Measurements from ENCODE around the gene PEX6.

The PEX6 gene

GRCh38 chr6:42935322-42935721 is 43.7 kb downstream of the PEX6 start:
- no peak for DNase-seq
- ATAC-seq, result no peak

- ATAC-seq (no peak), DNase-seq (no peak)
These were observed 45.8 kb downstream of the PEX6 start for GRCh38 chr6:42933205-42933604.

DNA sequence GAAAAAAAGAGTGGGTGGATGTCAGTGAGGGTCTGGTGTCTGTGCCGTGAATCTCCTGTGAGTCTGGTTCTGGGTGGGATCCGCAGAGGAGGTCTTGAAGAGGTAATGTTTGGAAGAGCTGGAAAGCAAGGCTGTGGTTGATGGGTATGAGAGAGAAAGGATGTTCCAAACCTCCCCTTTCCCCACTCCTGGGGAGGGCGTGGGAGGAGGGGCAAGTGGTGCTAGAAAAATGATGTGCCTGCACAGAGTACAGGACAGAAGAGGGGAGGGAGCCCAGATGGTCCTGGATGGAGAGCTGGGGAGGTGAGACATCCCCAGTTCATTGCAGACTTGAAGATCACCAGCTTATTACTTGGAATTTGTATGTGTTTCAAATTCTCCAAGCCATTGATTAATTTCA is 46.6 kb downstream of the PEX6 start:
- ATAC-seq (no peak), DNase-seq (no peak)

DNA sequence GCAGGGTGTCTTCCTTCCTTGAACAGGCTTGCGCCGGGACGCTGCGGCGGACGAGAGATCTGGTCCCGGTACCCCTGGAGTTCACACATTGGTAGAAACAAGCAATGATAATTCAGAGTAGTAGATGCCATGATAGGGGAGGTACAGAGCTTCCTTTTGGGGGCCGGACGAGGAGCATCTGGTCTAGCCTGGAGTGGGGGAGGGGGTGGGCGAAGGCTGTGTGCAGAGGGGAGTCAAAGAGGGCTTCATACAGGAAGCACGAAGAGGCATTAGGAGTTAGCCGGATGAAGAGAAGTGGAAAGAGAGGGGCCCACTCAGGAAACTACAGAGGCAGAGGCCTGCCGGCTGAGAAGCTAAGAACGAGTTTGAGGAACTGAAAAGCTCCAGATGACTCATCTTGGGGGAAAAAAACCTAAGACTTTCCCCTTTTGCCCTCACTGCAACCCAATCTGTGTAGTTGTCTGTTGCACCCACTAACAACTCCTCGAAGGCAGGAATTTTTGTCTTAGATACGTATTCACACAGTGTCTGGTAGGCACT is 49.1 kb downstream of the PEX6 start:
- DNase-seq, result peak; percentile 75

DNA sequence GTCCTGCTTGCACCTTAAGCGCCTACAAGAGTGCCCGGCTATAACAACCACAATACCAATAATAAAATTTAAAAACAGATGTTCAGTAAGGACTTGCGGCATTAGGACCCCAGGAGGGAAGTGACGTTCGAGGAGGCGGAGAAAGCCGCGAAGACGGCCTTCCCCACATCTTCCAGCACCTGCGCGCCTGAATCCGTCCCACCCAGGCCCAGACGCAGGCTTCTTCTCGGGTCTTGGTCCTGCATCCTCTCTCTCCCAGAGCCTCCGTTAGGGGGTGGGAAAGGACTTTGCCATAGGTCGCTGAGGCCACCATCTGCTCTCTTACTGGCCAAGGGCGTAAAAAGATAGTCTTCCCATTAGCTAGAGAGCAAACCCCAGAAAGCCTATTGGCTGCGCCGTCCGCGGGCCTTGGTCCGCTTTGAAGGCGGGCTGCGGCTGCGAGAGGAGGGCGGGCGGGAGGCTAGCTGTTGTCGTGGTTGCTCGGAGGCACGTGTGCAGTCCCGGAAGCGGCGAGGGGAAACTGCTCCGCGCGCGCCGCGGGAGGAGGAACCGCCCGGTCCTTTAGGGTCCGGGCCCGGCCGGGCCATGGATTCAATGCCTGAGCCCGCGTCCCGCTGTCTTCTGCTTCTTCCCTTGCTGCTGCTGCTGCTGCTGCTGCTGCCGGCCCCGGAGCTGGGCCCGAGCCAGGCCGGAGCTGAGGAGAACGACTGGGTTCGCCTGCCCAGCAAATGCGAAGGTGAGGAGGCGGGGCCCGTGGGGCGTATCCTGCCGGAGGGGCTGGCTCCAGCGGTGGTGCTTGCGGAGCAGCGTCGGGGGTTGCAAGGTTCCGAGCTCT is 49.8 kb downstream of the PEX6 start, which contains the start of gene CNPY3:
CNPY3 (plus strand) TSS at position 495 of the 835 bp plus-strand sequence; CDS start at position 586, 91 bp downstream.
- ATAC-seq (peak; percentile 88), DNase-seq (peak; percentile 94)

More for the DNA sequence above, 49.1 kb downstream of the PEX6 start:
- peak; percentile 51 for ATAC-seq

- DNase-seq, result no peak
- no peak for ATAC-seq
These were observed 53.6 kb downstream of the PEX6 start for GRCh38 chr6:42925248-42925857.

GRCh38 chr6:42923666-42924065 is 55.3 kb downstream of the PEX6 start:
- DNase-seq, result no peak
- ATAC-seq, result no peak

GRCh38 chr6:42921801-42922200 is 57.2 kb downstream of the PEX6 start:
- ATAC-seq, result no peak

GRCh38 chr6:42916288-42916687 is 62.7 kb downstream of the PEX6 start:
- no peak for DNase-seq
- no peak for ATAC-seq

More at GRCh38 chr6:42921801-42922200, 57.2 kb downstream of the PEX6 start:
- no peak for DNase-seq

DNA sequence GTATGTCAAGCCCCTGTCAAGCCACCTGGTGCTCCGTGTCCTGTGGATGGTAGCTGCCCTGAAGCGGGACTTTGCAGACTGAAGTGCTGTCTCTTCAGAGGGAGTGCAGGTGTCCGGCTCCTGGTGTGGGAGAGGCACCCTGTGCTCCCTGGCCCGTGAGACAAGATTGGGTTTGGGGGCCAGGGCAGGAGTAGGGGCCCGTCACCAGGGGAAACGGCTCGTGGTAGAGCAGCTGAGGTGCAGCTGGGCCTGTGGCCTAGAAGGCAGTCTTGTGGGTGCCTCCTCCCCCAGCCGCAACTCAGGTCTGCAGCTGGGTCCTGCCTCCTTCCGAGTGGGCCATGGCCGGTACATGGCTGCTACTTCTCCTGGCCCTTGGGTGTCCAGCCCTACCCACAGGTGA is 63.2 kb downstream of the PEX6 start, which contains the start of gene PTCRA:
PTCRA (plus strand) TSS at position 322 of the 400 bp plus-strand sequence; CDS start at position 339, 17 bp downstream.
- no peak for ATAC-seq
- DNase-seq, result no peak

DNA sequence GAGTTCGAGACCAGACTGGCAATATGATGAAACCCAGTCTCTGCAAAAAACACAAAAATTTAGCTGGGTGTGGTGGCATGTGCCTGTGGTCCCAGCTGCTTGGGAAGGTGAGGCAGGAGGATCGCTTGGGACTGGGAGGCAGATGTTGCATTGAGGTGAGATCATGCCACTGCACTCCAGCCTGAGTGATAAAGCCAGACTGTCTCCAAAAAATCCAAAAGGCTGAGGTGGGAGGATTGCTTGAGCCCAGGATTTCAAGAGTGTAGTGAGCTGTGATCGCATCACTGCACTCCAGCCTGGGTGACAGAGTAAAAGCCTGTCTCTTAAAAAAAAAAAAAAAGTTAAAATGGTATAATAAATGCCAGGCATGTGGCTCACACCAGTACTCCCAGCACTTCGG is 64.4 kb downstream of the PEX6 start:
- no peak for ATAC-seq
- DNase-seq, result no peak
